HepG2 (cell line): Measurements from ENCODE around the gene SYCE1L. TPM values are rescaled to one million over a fixed set of nuclear protein-coding genes. Genes with fewer than 3 reads are reported as not detected.
A peak's percentile ranks its signal among the peaks of the same experiment; 100 is the strongest.

ENCODE experiments used
- ATAC-seq: fragments of 200-7000 bp; cut with Tn5 transposase; 3 replicates; pipeline ENCODE4 v1.9.1; 2020; ENCODE audit warnings: mild to moderate bottlenecking, moderate library complexity
- BruUV-seq: library from RNA; stranded (reverse); fragments of 400-500 nt; replicated peaks from 2 replicates; lab custom pipeline; 2021; lab: Mats Ljungman, UMichigan
- CTCF ChIA-PET: fragments of 300-600 bp; formaldehyde crosslinking; extraction: SDS; loops from one replicate; lab custom pipeline; 2021; ENCODE audit warnings: low total read pairs, inconsistent platforms, low intra/inter-chr PET ratio; lab: Yijun Ruan, JAX
- POLR2A ChIA-PET: fragments of 350-600 bp; sonication (Branson Sonifier 250); formaldehyde crosslinking; loops from one replicate; lab custom pipeline; 2020; ENCODE audit warnings: antibody characterized with exemption, inconsistent platforms; lab: Yijun Ruan, JAX
- DNase-seq: peaks from one replicate; pipeline ENCODE4 v3.0.0-alpha.2; 2015; ENCODE audit warnings: low spot score
- FAIRE-seq: peaks from 3 replicates; lab custom pipeline; 2011; peaks lifted over from hg19 to GRCh38; lab: Jason Lieb, UNC
- H2AFZ ChIP-seq: one replicate; pipeline ENCODE4 v1.6.1; 2011; ENCODE audit warnings: low read length, inconsistent platforms
- H3K27ac ChIP-seq: fragments of 300-600 bp; 3 replicates; pipeline ENCODE4 v1.8.0; 2011; ENCODE audit warnings: mixed run types, mild to moderate bottlenecking, mixed read lengths, low read length, inconsistent platforms; ENCODE audit not compliant: insufficient read depth; ENCODE audit errors: extremely low read length
- H3K27me3 ChIP-seq, 2 experiments: fragments of 200-600 bp in 1 of 2; 2 replicates in 1 of 2; 3 replicates in 1 of 2; pipeline versions ENCODE4 v1.6.0 to v1.8.0; 2011; ENCODE audit warnings: low read length in 2 of 2, mild to moderate bottlenecking in 2 of 2, moderate library complexity in 2 of 2, inconsistent platforms in 1 of 2; ENCODE audit not compliant: insufficient read depth in 2 of 2, control insufficient read depth in 1 of 2
- H3K36me3 ChIP-seq, 2 experiments: fragments of 200-600 bp in 1 of 2; replicated peaks in 1 of 2; 2 replicates in 1 of 2; 3 replicates in 1 of 2; pipeline versions ENCODE4 v1.5.1 to v1.8.0; 2011; ENCODE audit warnings: low read length in 2 of 2, inconsistent platforms in 1 of 2; ENCODE audit not compliant: insufficient read depth in 2 of 2, control insufficient read depth in 1 of 2
- H3K4me1 ChIP-seq: 2 replicates; pipeline ENCODE4 v1.5.1; 2012; ENCODE audit warnings: low read length, inconsistent platforms; ENCODE audit not compliant: insufficient read depth
- H3K4me2 ChIP-seq: 2 replicates; pipeline ENCODE4 v1.6.0; 2011; ENCODE audit warnings: low read depth, low read length, inconsistent platforms
- H3K4me3 ChIP-seq, 3 experiments: fragments of 200-600 bp in 1 of 3; sonication (generic), shearing (Covaris generic) in 1 of 3; replicated peaks in 1 of 3; 2 replicates each; pipeline ENCODE4 v1.5.1; 2011 to 2016; ENCODE audit warnings: low read length in 3 of 3, inconsistent platforms in 2 of 3, low read depth in 2 of 3, mild to moderate bottlenecking in 2 of 3, control low read depth in 1 of 3, mixed read lengths in 1 of 3; ENCODE audit not compliant: insufficient read depth in 1 of 3
- H3K79me2 ChIP-seq: one replicate; pipeline ENCODE4 v1.6.1; 2011; ENCODE audit warnings: low read length, inconsistent platforms; ENCODE audit not compliant: insufficient read depth
- H3K9ac ChIP-seq: 2 replicates; pipeline ENCODE4 v1.6.0; 2011; ENCODE audit warnings: mild to moderate bottlenecking, low read depth, low read length, inconsistent platforms; ENCODE audit not compliant: insufficient read depth
- H3K9me3 ChIP-seq: 2 replicates; pipeline ENCODE4 v1.5.1; 2012; ENCODE audit warnings: mild to moderate bottlenecking, low read length
- H4K20me1 ChIP-seq: 2 replicates; pipeline ENCODE4 v1.6.0; 2011; ENCODE audit warnings: inconsistent platforms, mild to moderate bottlenecking, low read length, moderate library complexity; ENCODE audit not compliant: insufficient read depth
- KMT2B ChIP-seq: IDR thresholded peaks from 2 replicates; pipeline ENCODE4 v1.6.1; 2016; ENCODE audit warnings: missing genetic modification reagents, missing compliant biosample characterization
- MED8 ChIP-seq: sonication (generic); formaldehyde crosslinking; IDR thresholded peaks from 2 replicates; pipeline ENCODE4 v1.8.1; 2023; ENCODE audit warnings: mild to moderate bottlenecking, missing genetic modification reagents; ENCODE audit not compliant: insufficient replicate concordance
- MIER2 ChIP-seq: IDR thresholded peaks from 2 replicates; pipeline ENCODE4 v1.6.1; 2016; ENCODE audit warnings: missing biosample characterization, missing genetic modification reagents
- POLR2G ChIP-seq: fragments of 200-400 bp; formaldehyde crosslinking; IDR thresholded peaks from 2 replicates; pipeline ENCODE4 v1.6.1; 2018; ENCODE audit warnings: mild to moderate bottlenecking, low read depth, low read length, moderate library complexity
- RERE ChIP-seq: IDR thresholded peaks from 2 replicates; pipeline ENCODE4 v1.6.1; 2016; ENCODE audit warnings: low read depth, missing genetic modification reagents, missing compliant biosample characterization
- SMYD3 ChIP-seq: sonication (generic); formaldehyde crosslinking; IDR thresholded peaks from 2 replicates; pipeline ENCODE4 v1.8.1; 2023; ENCODE audit warnings: mild to moderate bottlenecking, missing genetic modification reagents
- ZNF580 ChIP-seq: IDR thresholded peaks from 2 replicates; pipeline ENCODE4 v1.6.1; 2016; ENCODE audit warnings: low read depth, borderline replicate concordance
- ZNF652 ChIP-seq: IDR thresholded peaks from 2 replicates; pipeline ENCODE4 v1.6.1; 2016; ENCODE audit warnings: low read depth, borderline replicate concordance
- WGBS: methylation state at CpG from one replicate; pipeline ENCODE4 v1.1.6; 2017; ENCODE audit warnings: low lambda C conversion rate; 5-methylcytosine and 5-hydroxymethylcytosine counted together
- in situ Hi-C: cut with HindIII; loops from 2 replicates; pipeline ENCODE4 v1.10.0; 2017; ENCODE audit warnings: low pct_unique_long_range_greater_than_20kb; ENCODE audit not compliant: extremely low pct_ligation_motif_present
- intact Hi-C: fragments of 100-400 bp; cut with micrococcal nuclease; formaldehyde crosslinking; loops from one replicate; pipeline ENCODE4 v1.10.0; 2022; ENCODE audit not compliant: unreplicated experiment
- polyA plus RNA-seq, 8 experiments: library from polyadenylated mRNA; depleted of rRNA in 3 of 8; stranded (reverse) in 7 of 8; unstranded in 1 of 8; fragments of >200 nt; fragmentation: Illumina TruSeq in 4 of 8; extraction: Trizol in 4 of 8; gene quantifications; 2 replicates each; pipeline versions ENCODE4 v1.2.1 to v1.2.3, GENCODE V29; 2011 to 2016; ENCODE audit warnings: low read depth in 4 of 8, missing spikeins in 1 of 8, mixed read lengths in 1 of 8; ENCODE audit not compliant: insufficient read depth in 1 of 8
- total RNA-seq, 5 experiments: library from RNA; depleted of rRNA; stranded (reverse); fragments of >200 nt; fragmentation: Illumina TruSeq; extraction: Trizol; gene quantifications; 2 replicates each; pipeline ENCODE4 v1.2.3, GENCODE V29; 2016; ENCODE audit warnings: low read depth in 1 of 5
- TF ChIP-seq, protein P1 (sequence below), 2 experiments: IDR thresholded peaks; 2 replicates each; pipeline ENCODE4 v1.6.1; 2011 to 2012; ENCODE audit warnings: low read length in 2 of 2, borderline replicate concordance in 1 of 2, low read depth in 1 of 2, mild to moderate bottlenecking in 1 of 2, moderate library complexity in 1 of 2

Gene SYCE1L
- total and polyA plus RNA-seq, 2 of the 13 experiments (the other 11 are each of a cell fraction or from before 2014, with no cell fraction given): 0.22 TPM; not detected in 1

DNA sequence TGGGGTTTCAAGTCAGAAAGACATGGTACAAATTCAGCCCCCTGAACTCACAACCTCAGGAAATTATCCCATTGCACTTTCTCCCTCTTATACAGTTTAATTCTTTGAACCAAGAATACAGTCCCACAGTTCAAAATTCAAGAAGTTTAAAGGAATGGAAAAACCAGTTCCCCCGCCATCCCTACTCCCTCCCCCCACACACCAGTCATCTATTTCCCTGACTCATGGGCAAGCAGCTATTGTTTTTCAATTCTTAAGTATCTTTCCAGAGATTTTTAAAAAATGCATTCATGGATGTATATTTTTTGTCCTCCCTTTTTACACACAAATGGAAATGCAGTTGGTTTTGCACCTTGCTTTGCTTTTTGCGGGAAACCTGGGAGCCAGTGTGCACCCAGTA is 7.3 kb downstream of the SYCE1L start:
- WGBS: 61% methylated on average over 2 of the region's 2 CpGs
- Histone ChIP-seq H3K4me2 (no peak overlapping the region), H3K4me3 (no peak overlapping the region), H3K27ac (no peak overlapping the region), H3K9ac (no peak overlapping the region), H4K20me1 (no peaks in the 10 kb centered on the region), H3K36me3 (no peaks in the 10 kb centered on the region), H3K4me1 (peaks cover 1% of the 10 kb centered on the region), H3K9me3 (no peaks in the 10 kb centered on the region), H3K79me2 (no peaks in the 10 kb centered on the region), H3K27me3 (peaks cover 0 to 8% of the 10 kb centered on the region in 2 experiments; a peak in 2 of 5 replicates), H2AFZ (no peak overlapping the region)
- ChIA-PET CTCF (no interaction called here), POLR2A (no interaction called here)
- no peak for TF ChIP-seq POLR2G
- TF ChIP-seq MED8 (CRISPR knock-in tag): no peak
- FAIRE-seq (no peak), DNase-seq (no peak), ATAC-seq (no peak)
- intact Hi-C loops: no loop called here
- no TSS peak for BruUV-seq
- in situ Hi-C loops: no loop called here

- Histone ChIP-seq H3K79me2 (no peaks in the 10 kb centered on the region), H4K20me1 (no peaks in the 10 kb centered on the region), H3K27ac (no peak overlapping the region), H3K9me3 (no peaks in the 10 kb centered on the region), H2AFZ (no peak overlapping the region), H3K27me3 (peaks cover 0 to 13% of the 10 kb centered on the region in 2 experiments; a peak in 2 of 5 replicates), H3K4me2 (no peak overlapping the region), H3K9ac (no peak overlapping the region), H3K4me3 (no peak overlapping the region), H3K4me1 (peaks cover 6% of the 10 kb centered on the region), H3K36me3 (no peaks in the 10 kb centered on the region)
- BruUV-seq: no TSS peak
- 52% methylated on average over 5 of the region's 5 CpGs for WGBS
- FAIRE-seq (no peak), DNase-seq (no peak), ATAC-seq (no peak)
- intact Hi-C loops: no loop called here
- POLR2A ChIA-PET: no interaction called here
- CTCF ChIA-PET: no interaction called here
- in situ Hi-C loops: no loop called here
- TF ChIP-seq KMT2B (CRISPR knock-in tag) (no peak), ZNF652 (CRISPR knock-in tag) (peak; percentile 68; the same call in 1 of the 2 replicates), SMYD3 (no peak), ZNF580 (CRISPR knock-in tag) (no peak), RERE (CRISPR knock-in tag) (no peak), MIER2 (CRISPR knock-in tag) (peak; percentile 91)
- TF ChIP-seq, protein P1, sequence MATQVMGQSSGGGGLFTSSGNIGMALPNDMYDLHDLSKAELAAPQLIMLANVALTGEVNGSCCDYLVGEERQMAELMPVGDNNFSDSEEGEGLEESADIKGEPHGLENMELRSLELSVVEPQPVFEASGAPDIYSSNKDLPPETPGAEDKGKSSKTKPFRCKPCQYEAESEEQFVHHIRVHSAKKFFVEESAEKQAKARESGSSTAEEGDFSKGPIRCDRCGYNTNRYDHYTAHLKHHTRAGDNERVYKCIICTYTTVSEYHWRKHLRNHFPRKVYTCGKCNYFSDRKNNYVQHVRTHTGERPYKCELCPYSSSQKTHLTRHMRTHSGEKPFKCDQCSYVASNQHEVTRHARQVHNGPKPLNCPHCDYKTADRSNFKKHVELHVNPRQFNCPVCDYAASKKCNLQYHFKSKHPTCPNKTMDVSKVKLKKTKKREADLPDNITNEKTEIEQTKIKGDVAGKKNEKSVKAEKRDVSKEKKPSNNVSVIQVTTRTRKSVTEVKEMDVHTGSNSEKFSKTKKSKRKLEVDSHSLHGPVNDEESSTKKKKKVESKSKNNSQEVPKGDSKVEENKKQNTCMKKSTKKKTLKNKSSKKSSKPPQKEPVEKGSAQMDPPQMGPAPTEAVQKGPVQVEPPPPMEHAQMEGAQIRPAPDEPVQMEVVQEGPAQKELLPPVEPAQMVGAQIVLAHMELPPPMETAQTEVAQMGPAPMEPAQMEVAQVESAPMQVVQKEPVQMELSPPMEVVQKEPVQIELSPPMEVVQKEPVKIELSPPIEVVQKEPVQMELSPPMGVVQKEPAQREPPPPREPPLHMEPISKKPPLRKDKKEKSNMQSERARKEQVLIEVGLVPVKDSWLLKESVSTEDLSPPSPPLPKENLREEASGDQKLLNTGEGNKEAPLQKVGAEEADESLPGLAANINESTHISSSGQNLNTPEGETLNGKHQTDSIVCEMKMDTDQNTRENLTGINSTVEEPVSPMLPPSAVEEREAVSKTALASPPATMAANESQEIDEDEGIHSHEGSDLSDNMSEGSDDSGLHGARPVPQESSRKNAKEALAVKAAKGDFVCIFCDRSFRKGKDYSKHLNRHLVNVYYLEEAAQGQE (IDR thresholded peaks at IDR 0.05; ENCODE audit: borderline replicate concordance in 1 of 2, low read depth in 1 of 2, low read length in 2 of 2): peak; percentile 37 to 92
Observed at GRCh38 chr16:77207030-77207429, 7.8 kb downstream of the SYCE1L start.
